Neuron (in vitro differentiated cells): ENCODE data around the gene RAP1GAP2.
A peak's percentile ranks its signal among the peaks of the same experiment; 100 is the strongest.

Experiments used
- H2AFZ ChIP-seq: one replicate; pipeline ENCODE4 v1.6.1; 2013; ENCODE audit warnings: low read depth, mild to moderate bottlenecking, inconsistent platforms, low read length, moderate library complexity
- H3K27me3 ChIP-seq: one replicate; pipeline ENCODE4 v1.6.1; 2013; ENCODE audit warnings: low read length; ENCODE audit not compliant: insufficient read depth
- H3K36me3 ChIP-seq: one replicate; pipeline ENCODE4 v1.6.1; 2013; ENCODE audit warnings: low read length; ENCODE audit not compliant: insufficient read depth
- H3K4me1 ChIP-seq: one replicate; pipeline ENCODE4 v1.6.1; 2013; ENCODE audit warnings: low read length; ENCODE audit not compliant: insufficient read depth
- H3K4me3 ChIP-seq: 2 replicates; pipeline ENCODE4 v1.5.1; 2013; ENCODE audit warnings: mild to moderate bottlenecking, low read length, moderate library complexity
- H3K9me3 ChIP-seq: one replicate; pipeline ENCODE4 v1.6.1; 2013; ENCODE audit warnings: low read length

RAP1GAP2 gene

DNA sequence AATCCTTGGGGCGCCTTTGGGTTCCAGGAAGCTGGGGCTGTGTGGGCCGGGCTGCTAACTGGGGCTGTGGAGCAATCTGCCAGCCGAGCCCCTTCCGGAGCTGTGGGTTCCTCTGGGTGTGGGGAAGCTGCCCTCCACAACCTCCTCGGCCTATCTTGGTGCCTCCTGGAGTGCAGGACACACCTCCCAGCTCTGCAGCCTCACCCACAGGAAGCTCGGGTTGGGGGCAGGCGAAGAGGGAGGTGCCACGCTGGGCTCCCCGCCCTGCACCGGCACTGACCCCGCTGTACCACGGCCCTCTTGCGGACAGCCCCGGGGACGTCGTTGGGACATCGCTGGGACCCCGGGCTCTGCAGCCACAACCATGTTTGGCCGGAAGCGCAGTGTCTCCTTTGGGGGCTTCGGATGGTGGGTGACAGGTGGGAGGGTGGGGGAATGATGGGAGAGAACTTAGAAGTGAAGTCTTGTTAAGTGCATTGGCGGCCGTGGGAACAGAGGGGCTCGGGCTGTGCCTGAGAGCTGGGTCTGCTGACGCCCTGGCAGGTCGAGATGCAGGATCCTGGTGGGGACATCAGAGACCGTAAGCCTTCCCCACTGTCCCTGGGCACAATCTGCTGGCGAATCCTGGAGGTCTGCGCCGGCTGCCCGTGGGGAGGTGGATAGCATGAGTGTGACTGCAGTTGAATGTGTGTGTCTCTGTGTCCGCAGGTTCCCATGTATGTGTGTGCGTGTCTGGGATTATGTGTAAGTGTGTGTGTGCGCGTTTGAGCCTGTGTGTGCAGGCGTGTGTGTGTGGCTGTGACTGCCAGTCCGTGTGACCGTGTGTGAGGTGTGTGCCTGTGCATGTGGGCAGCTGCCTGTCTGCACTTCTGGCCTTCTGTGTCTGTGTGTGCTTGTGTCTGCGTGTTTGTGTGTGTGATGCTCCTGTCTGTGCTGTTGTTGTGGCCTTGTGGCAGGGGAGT, at the start of gene RAP1GAP2:
TSS of gene RAP1GAP2 (plus strand) at position 275 of the 962 bp plus-strand sequence. CDS start at position 365, 90 bp downstream.
- peaks cover 19% of the 10 kb centered on the region for H3K27me3 ChIP-seq
- H3K4me1 ChIP-seq: no peaks in the 10 kb centered on the region
- H3K4me3 ChIP-seq: no peak within 1 kb of the TSS
- H3K9me3 ChIP-seq: no peaks in the 10 kb centered on the region
- H2AFZ ChIP-seq: no peak within 1 kb of the TSS
- H3K36me3 ChIP-seq: no peaks in the 10 kb centered on the region

- Histone ChIP-seq H3K27me3 (peaks cover 55% of the 10 kb centered on the region), H2AFZ (no peak within 1 kb of the TSS), H3K4me1 (no peaks in the 10 kb centered on the region), H3K4me3 (peak within 1 kb of the TSS; percentile 38), H3K36me3 (no peaks in the 10 kb centered on the region), H3K9me3 (peaks cover 2% of the 10 kb centered on the region)
Measured at GRCh38 chr17:2749058-2749783, 47.0 kb upstream of the RAP1GAP2 start, which contains the start of gene CCDC92B. Gene CCDC92B, minus strand, starts transcription at chr17:2749652. Its CDS starts 14,507 bp downstream, at chr17:2735145.

GRCh38 chr17:2749784-2750181, 46.5 kb upstream of the RAP1GAP2 start:
- Histone ChIP-seq H3K4me3 (peak overlapping the region; percentile 38), H3K27me3 (peaks cover 54% of the 10 kb centered on the region), H3K36me3 (no peaks in the 10 kb centered on the region), H3K4me1 (no peaks in the 10 kb centered on the region), H3K9me3 (peaks cover 2% of the 10 kb centered on the region), H2AFZ (no peak overlapping the region)

GRCh38 chr17:2750721-2751120, 45.5 kb upstream of the RAP1GAP2 start:
- H3K27me3 ChIP-seq: peaks cover 51% of the 10 kb centered on the region
- peaks cover 2% of the 10 kb centered on the region for H3K9me3 ChIP-seq
- no peak overlapping the region for H3K4me3 ChIP-seq
- H2AFZ ChIP-seq: no peak overlapping the region
- H3K4me1 ChIP-seq: no peaks in the 10 kb centered on the region
- H3K36me3 ChIP-seq: no peaks in the 10 kb centered on the region

DNA sequence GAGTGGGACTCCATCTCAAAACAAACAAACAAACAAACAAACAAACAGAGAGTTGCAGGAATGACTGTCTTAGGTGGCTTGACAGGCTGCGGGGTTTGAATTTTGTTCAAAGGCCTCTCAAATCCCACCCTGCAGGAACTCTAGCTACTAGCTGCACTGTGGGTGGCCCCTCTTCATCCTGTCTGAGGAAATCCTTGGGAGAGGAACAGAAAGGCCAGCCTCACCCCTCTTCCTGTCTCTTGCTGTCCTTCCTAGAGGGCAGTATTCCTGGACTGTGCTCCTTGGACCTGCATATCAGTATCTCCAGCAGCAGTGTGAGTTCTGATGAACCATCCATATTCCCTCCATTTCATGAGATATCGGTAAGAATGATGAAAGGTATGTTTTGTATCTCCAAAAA, 44.7 kb upstream of the RAP1GAP2 start:
- H3K9me3 ChIP-seq: peaks cover 2% of the 10 kb centered on the region
- H3K4me3 ChIP-seq: no peak overlapping the region
- peaks cover 56% of the 10 kb centered on the region for H3K27me3 ChIP-seq
- H2AFZ ChIP-seq: no peak overlapping the region
- H3K36me3 ChIP-seq: no peaks in the 10 kb centered on the region
- no peaks in the 10 kb centered on the region for H3K4me1 ChIP-seq

- Histone ChIP-seq H3K27me3 (peaks cover 48% of the 10 kb centered on the region), H2AFZ (no peak overlapping the region), H3K36me3 (no peaks in the 10 kb centered on the region), H3K9me3 (peaks cover 2% of the 10 kb centered on the region), H3K4me3 (no peak overlapping the region), H3K4me1 (no peaks in the 10 kb centered on the region)
Measured at GRCh38 chr17:2755891-2756724, 40.1 kb upstream of the RAP1GAP2 start.

DNA sequence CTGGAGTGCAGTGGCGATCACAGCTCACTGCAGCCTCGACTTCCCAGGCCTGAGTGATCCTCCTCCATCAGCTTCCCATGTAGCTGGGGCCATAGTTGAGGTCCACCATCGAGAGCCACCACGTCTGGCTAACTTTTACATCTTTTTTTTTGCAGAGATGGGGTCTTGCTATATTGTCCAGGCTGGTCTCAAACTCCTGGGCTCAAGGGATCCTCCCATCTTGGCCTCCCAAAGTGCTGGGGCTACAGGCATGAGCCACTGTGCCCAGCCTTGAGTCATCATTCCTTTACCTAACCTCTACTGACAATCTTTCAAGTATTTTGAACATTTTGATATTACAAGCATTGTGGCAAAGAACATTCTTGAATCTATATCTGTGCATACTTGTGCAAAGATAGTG, 37.4 kb upstream of the RAP1GAP2 start:
- no peaks in the 10 kb centered on the region for H3K9me3 ChIP-seq
- H3K27me3 ChIP-seq: peaks cover 37% of the 10 kb centered on the region
- H2AFZ ChIP-seq: no peak overlapping the region
- H3K4me1 ChIP-seq: no peaks in the 10 kb centered on the region
- no peaks in the 10 kb centered on the region for H3K36me3 ChIP-seq
- H3K4me3 ChIP-seq: no peak overlapping the region

- Histone ChIP-seq H3K9me3 (no peaks in the 10 kb centered on the region), H3K27me3 (peaks cover 3% of the 10 kb centered on the region), H3K36me3 (no peaks in the 10 kb centered on the region), H3K4me3 (no peak overlapping the region), H3K4me1 (no peaks in the 10 kb centered on the region), H2AFZ (no peak overlapping the region)
Measured at GRCh38 chr17:2770129-2770528, 26.1 kb upstream of the RAP1GAP2 start.

- Histone ChIP-seq H2AFZ (no peak overlapping the region), H3K9me3 (no peaks in the 10 kb centered on the region), H3K4me3 (no peak overlapping the region), H3K27me3 (peaks cover 19% of the 10 kb centered on the region), H3K36me3 (no peaks in the 10 kb centered on the region), H3K4me1 (peaks cover 3% of the 10 kb centered on the region)
Measured at GRCh38 chr17:2775206-2775605, 21.0 kb upstream of the RAP1GAP2 start.

- Histone ChIP-seq H3K27me3 (peaks cover 19% of the 10 kb centered on the region), H3K36me3 (no peaks in the 10 kb centered on the region)
Measured at GRCh38 chr17:2776589-2777241, 19.5 kb upstream of the RAP1GAP2 start.

GRCh38 chr17:2777242-2777867, 18.9 kb upstream of the RAP1GAP2 start:
- Histone ChIP-seq H3K36me3 (no peaks in the 10 kb centered on the region), H3K4me3 (peak overlapping the region; percentile 42), H2AFZ (no peak overlapping the region), H3K4me1 (peaks cover 3% of the 10 kb centered on the region), H3K9me3 (no peaks in the 10 kb centered on the region), H3K27me3 (peaks cover 19% of the 10 kb centered on the region)

More at GRCh38 chr17:2776589-2777241, 19.5 kb upstream of the RAP1GAP2 start:
- H3K4me1 ChIP-seq: peaks cover 3% of the 10 kb centered on the region
- peak overlapping the region; percentile 42 for H3K4me3 ChIP-seq
- H3K9me3 ChIP-seq: no peaks in the 10 kb centered on the region
- H2AFZ ChIP-seq: peak overlapping the region; percentile 73

GRCh38 chr17:2778489-2778888, 17.7 kb upstream of the RAP1GAP2 start:
- Histone ChIP-seq H3K27me3 (peaks cover 19% of the 10 kb centered on the region), H3K36me3 (no peaks in the 10 kb centered on the region), H3K4me3 (no peak overlapping the region), H3K4me1 (peaks cover 3% of the 10 kb centered on the region), H3K9me3 (no peaks in the 10 kb centered on the region), H2AFZ (no peak overlapping the region)
